ENCODE data around the gene ERBB2. TPM values are rescaled to one million over a fixed set of nuclear protein-coding genes. Genes with fewer than 3 reads are reported as not detected.

ERBB2 gene
- total RNA-seq, 4 donors from 2014 or later: 8.5 to 13.2 (median 12.3) TPM

DNA sequence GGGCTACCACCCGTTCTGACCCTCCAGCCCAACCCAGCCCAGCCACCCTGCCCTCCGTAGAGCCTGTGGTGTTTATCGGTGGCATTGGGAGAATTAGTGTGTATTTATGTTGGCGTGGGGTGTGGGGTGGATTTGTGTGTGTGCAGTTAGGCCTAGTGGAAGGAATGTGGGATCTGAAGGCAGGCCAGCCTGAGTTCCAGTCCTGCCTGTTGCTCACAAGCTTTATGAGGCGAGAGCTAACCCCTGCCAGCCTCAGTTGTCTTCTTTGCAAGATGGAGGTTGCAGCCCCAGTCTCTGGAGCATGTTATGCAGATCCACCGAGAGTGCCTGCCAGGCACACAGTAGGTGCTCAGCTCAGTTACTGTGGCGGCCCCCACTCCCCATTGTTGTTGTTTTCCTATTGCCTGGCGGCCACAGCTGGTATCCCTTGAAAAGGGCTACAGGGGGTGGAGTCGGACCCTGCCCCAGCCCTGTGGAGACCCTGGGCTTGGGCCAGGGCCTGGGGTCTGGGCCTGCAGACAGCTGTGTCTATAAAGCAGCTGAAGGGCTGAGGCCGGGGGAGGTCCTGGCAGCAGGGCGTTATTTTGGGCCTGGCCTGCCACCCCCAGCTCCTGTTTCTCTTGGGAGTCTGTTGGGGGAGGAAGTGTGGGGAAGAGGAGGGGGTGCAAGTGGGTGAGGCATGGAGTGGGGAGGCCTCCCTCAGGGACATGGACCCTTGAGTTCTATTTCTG lies 5.1 kb downstream of the ERBB2 start:
- TF ChIP-seq, protein P1, sequence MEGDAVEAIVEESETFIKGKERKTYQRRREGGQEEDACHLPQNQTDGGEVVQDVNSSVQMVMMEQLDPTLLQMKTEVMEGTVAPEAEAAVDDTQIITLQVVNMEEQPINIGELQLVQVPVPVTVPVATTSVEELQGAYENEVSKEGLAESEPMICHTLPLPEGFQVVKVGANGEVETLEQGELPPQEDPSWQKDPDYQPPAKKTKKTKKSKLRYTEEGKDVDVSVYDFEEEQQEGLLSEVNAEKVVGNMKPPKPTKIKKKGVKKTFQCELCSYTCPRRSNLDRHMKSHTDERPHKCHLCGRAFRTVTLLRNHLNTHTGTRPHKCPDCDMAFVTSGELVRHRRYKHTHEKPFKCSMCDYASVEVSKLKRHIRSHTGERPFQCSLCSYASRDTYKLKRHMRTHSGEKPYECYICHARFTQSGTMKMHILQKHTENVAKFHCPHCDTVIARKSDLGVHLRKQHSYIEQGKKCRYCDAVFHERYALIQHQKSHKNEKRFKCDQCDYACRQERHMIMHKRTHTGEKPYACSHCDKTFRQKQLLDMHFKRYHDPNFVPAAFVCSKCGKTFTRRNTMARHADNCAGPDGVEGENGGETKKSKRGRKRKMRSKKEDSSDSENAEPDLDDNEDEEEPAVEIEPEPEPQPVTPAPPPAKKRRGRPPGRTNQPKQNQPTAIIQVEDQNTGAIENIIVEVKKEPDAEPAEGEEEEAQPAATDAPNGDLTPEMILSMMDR (IDR thresholded peaks at IDR 0.05; ENCODE audit: low read depth): no peak

DNA sequence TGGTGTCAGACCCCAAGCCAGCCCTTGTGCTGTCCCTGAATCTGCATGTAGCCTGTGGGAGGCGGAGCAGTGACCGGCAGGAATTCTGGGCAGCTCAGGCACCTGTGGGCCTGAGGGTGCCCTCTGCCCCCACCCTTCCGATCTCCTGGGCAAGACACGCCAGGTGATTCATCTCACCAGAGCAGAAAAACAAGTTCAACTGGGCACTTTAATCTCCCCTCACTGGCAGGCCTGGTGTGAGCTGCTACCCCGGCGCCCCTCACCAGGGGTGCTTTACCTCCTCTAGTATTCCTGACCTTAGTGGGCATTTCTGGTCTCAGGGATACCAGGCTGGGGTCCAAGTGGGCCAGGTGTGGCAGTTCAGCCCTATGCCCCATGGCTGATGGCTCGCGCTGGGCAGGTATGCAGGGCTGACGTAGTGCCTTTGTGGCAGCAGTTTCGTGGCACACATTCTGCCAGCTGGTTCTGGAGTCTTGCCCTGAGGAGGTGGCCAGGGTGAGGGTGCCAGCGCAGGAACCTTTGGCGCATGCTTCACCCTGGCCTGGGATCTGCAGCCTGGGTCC lies 6.0 kb downstream of the ERBB2 start:
- TF ChIP-seq, protein P1 (IDR thresholded peaks at IDR 0.05; ENCODE audit: low read depth): no peak

DNA sequence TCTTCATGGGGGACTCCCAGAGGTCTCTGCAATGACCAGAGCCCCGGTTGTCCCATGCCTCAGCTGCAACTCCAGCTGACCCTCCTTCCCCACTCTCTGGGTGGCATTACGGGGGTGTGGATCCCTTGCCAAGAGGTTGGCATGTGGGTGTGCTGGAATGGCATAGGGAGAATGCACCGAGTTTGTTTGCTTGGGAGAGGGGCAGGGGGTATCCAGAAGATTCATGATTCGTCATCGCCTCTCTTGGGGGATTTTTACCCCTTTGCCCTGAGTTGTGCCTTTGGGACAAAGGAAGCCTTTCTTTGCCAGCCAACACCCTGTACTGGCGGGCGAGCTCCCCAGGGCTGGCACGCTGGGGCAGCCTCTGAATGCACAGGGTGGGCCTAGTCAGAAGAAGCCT lies 6.5 kb downstream of the ERBB2 start:
- TF ChIP-seq, protein P1 (IDR thresholded peaks at IDR 0.05; ENCODE audit: low read depth): no peak

DNA sequence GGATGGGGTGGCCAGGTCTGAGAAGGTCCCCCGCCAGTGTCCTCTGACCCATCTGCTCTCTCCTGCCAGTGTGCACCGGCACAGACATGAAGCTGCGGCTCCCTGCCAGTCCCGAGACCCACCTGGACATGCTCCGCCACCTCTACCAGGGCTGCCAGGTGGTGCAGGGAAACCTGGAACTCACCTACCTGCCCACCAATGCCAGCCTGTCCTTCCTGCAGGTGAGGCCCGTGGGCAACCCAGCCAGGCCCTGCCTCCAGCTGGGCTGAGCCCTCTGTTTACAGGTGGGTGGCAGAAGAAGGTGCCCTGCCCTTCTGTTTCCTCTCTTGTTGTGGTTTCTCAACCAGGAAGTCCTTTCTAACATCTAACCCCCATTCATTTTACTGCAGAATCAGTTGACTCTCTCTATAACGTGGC lies 7.1 kb downstream of the ERBB2 start:
- TF ChIP-seq, protein P1 (IDR thresholded peaks at IDR 0.05; ENCODE audit: low read depth): no peak

DNA sequence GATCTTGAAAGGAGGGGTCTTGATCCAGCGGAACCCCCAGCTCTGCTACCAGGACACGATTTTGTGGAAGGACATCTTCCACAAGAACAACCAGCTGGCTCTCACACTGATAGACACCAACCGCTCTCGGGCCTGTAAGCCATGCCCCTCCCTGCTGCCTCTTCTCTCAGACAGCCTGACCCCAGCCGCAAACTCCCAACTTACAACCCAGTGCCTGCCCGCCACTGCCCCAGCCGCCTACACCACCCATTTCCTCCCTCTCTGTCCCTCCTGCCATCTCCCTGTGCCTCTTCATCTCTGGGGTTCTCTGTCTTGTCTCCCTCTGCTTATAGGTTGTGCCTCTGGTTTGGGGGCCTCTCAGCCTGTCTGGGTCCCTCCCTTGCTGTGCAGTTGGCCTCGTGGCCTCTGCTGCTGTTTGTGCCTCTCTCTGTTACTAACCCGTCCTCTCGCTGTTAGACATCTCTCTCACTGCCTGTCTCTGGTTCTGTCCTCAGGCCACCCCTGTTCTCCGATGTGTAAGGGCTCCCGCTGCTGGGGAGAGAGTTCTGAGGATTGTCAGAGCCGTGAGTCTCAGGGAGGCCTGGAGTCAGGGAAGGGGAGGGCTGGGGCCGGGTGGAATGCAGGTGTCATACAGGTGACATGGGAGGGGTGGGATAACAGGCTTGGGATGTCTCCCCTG lies 9.6 kb downstream of the ERBB2 start:
- TF ChIP-seq, protein P1 (IDR thresholded peaks at IDR 0.05; ENCODE audit: low read depth): no peak

DNA sequence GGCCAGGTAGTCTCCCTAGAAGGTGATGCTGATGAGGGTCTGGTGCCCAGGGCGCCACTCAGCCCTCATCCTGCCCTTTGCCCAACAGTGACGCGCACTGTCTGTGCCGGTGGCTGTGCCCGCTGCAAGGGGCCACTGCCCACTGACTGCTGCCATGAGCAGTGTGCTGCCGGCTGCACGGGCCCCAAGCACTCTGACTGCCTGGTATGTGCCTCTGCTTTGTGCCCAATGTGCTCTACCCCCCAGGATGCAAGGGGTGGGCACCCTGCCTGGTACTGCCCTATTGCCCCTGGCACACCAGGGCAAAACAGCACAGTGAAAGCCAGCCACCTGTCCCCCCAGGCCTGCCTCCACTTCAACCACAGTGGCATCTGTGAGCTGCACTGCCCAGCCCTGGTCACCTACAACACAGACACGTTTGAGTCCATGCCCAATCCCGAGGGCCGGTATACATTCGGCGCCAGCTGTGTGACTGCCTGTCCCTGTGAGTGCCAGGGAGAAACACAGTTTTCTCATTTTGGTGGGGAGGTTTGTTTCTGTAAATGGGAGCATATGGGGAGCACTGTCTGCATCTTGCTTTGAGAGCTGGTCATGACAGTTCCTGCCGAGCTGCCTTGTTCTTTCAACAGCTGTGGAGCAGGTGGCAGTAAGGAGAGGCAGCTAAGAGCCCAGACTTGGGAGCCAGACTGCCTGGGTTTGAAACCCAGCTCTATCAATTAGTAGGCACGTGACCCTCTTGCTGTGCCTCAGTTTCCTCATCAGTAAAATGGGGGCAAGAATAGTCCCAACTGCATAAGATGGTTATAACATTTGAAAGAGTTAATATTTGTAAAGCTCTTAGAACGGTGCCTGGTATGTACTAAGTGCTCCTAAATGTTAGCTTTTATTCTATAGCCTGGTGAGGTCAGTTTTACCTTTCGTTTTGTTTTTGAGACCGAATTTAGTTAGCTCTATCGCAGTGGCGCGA lies 10.4 kb downstream of the ERBB2 start:
- TF ChIP-seq, protein P1 (IDR thresholded peaks at IDR 0.05; ENCODE audit: low read depth): no peak
